ENCODE data around the gene KAT2B.

- no peak for TF ChIP-seq EZH2 (IDR thresholded peaks at IDR 0.05)
- TF ChIP-seq POLR2AphosphoS5 (IDR thresholded peaks at IDR 0.05; ENCODE audit: borderline replicate concordance, low read depth, low read length): no peak
These were observed 14.3 kb downstream of the KAT2B start for GRCh38 chr3:20054549-20054987.

Measured in SK-N-MC (cell line).